K562 (cell line): ENCODE results near the gene TF. TPM values are rescaled to one million over a fixed set of nuclear protein-coding genes. Genes with fewer than 3 reads are reported as not detected.

Source experiments
- ATF3 ChIP-seq, 2 experiments: fragments of 450-650 bp in 1 of 2; sonication (generic) in 1 of 2; formaldehyde crosslinking in 1 of 2; IDR thresholded peaks in 1 of 2; conservative IDR thresholded peaks in 1 of 2; 2 replicates each; pipeline versions ENCODE4 v1.6.1 to v1.8.1; 2016 to 2023; ENCODE audit warnings: mild to moderate bottlenecking in 2 of 2, moderate library complexity in 2 of 2, inconsistent platforms in 1 of 2, missing genetic modification reagents in 1 of 2
- ATF7 ChIP-seq: fragments of 450-650 bp; IDR thresholded peaks from 2 replicates; pipeline ENCODE4 v1.7.1; 2014; ENCODE audit warnings: mild to moderate bottlenecking, moderate library complexity
- BCL6 ChIP-seq: fragments of 250-450 bp; sonication (Bioruptor Pico); IDR thresholded peaks from 2 replicates; pipeline ENCODE4 v1.4.0; 2020
- CBX5 ChIP-seq: IDR thresholded peaks from 2 replicates; pipeline ENCODE4 v1.6.1; 2014; ENCODE audit warnings: low read depth, borderline replicate concordance
- CHCHD3 ChIP-seq: fragments of 250-450 bp; sonication (Bioruptor Pico); IDR thresholded peaks from 2 replicates; pipeline ENCODE4 v2.1.2; 2022; ENCODE audit warnings: mild to moderate bottlenecking
- CXXC5 ChIP-seq: fragments of 250-450 bp; sonication (Bioruptor Pico); IDR thresholded peaks from 2 replicates; pipeline ENCODE4 v1.8.0; 2022; ENCODE audit warnings: inconsistent platforms, mild to moderate bottlenecking, moderate library complexity
- DPF2 ChIP-seq: fragments of 450-650 bp; IDR thresholded peaks from 2 replicates; pipeline ENCODE4 v1.6.1; 2016
- HMBOX1 ChIP-seq: sonication (generic); IDR thresholded peaks from 2 replicates; pipeline ENCODE4 v1.6.1; 2016
- JUN ChIP-seq, 2 experiments: sonication (generic) in 1 of 2; formaldehyde crosslinking in 1 of 2; IDR thresholded peaks; 2 replicates each; pipeline versions ENCODE4 v1.6.1 to v1.8.0; 2012 to 2022; ENCODE audit warnings: borderline replicate concordance in 2 of 2, mild to moderate bottlenecking in 2 of 2, improper control_type of control experiment in 1 of 2, low read depth in 1 of 2, low read length in 1 of 2, missing genetic modification reagents in 1 of 2
- KLF16 ChIP-seq: IDR thresholded peaks from 2 replicates; pipeline ENCODE4 v1.6.1; 2016; ENCODE audit warnings: antibody characterized with exemption
- MBD2 ChIP-seq: sonication (generic); IDR thresholded peaks from 2 replicates; pipeline ENCODE4 v1.6.1; 2016; ENCODE audit warnings: low read depth, borderline replicate concordance
- MECOM ChIP-seq: fragments of 250-450 bp; sonication (Bioruptor Pico); IDR thresholded peaks from 2 replicates; pipeline ENCODE4 v1.8.0; 2022; ENCODE audit warnings: inconsistent platforms
- NR2C1 ChIP-seq, 2 experiments: fragments of 450-650 bp; IDR thresholded peaks; 2 replicates each; pipeline ENCODE4 v1.6.1; 2017; ENCODE audit warnings: mild to moderate bottlenecking in 2 of 2, antibody characterized with exemption in 1 of 2, inconsistent platforms in 1 of 2, missing compliant biosample characterization in 1 of 2, missing genetic modification characterization in 1 of 2
- NR2C2 ChIP-seq, 2 experiments: fragments of 200-800 bp in 1 of 2; sonication (Bioruptor generic) in 1 of 2; sonication (generic) in 1 of 2; formaldehyde crosslinking in 1 of 2; IDR thresholded peaks; 2 replicates each; pipeline versions ENCODE4 v1.6.1 to v1.8.0; 2016 to 2022; ENCODE audit warnings: mild to moderate bottlenecking in 1 of 2, missing compliant biosample characterization in 1 of 2, missing genetic modification characterization in 1 of 2, missing genetic modification reagents in 1 of 2
- PHF21A ChIP-seq: fragments of 450-650 bp; IDR thresholded peaks from 2 replicates; pipeline ENCODE4 v1.6.1; 2017; ENCODE audit warnings: low read depth, borderline replicate concordance
- POLR2A ChIP-seq: fragments of 450-650 bp; conservative IDR thresholded peaks from 2 replicates; pipeline ENCODE4 v1.6.1; 2016
- POLR2AphosphoS5 ChIP-seq: IDR thresholded peaks from 2 replicates; pipeline ENCODE4 v1.6.1; 2011; ENCODE audit warnings: mild to moderate bottlenecking, low read depth, low read length, moderate library complexity; ENCODE audit not compliant: control insufficient read depth, insufficient read depth
- RNF2 ChIP-seq: sonication (generic); IDR thresholded peaks from 2 replicates; pipeline ENCODE4 v1.6.1; 2016
- SAFB ChIP-seq: fragments of 200-400 bp; formaldehyde crosslinking; IDR thresholded peaks from 2 replicates; pipeline ENCODE4 v1.6.1; 2017; ENCODE audit warnings: low read depth, low read length, borderline replicate concordance
- SMC3 ChIP-seq: conservative IDR thresholded peaks from 2 replicates; pipeline ENCODE4 v1.6.1; 2011; ENCODE audit warnings: low read depth, low read length, improper control_type of control experiment; ENCODE audit not compliant: insufficient read depth
- STAT5A ChIP-seq: IDR thresholded peaks from 2 replicates; pipeline ENCODE4 v1.6.1; 2012; ENCODE audit warnings: low read length, inconsistent platforms, borderline replicate concordance
- TBL1XR1 ChIP-seq, 2 experiments: IDR thresholded peaks; 2 replicates each; pipeline ENCODE4 v1.6.1; 2012; ENCODE audit warnings: improper control_type of control experiment in 2 of 2, low read length in 2 of 2, mild to moderate bottlenecking in 1 of 2
- THAP7 ChIP-seq: fragments of 250-450 bp; sonication (Bioruptor Pico); IDR thresholded peaks from 2 replicates; pipeline ENCODE4 v1.5.0; 2021
- WHSC1 ChIP-seq: IDR thresholded peaks from one replicate; pipeline ENCODE4 v1.6.1; 2012; ENCODE audit warnings: low read length, control low read depth, inconsistent platforms
- ZFX ChIP-seq: sonication (generic); formaldehyde crosslinking; IDR thresholded peaks from 2 replicates; pipeline ENCODE4 v1.8.0; 2022; ENCODE audit warnings: mild to moderate bottlenecking, missing genetic modification reagents, moderate library complexity
- ZNF212 ChIP-seq: fragments of 450-650 bp; formaldehyde crosslinking; IDR thresholded peaks from 2 replicates; pipeline ENCODE4 v1.4.0; 2020; ENCODE audit warnings: mild to moderate bottlenecking
- ZNF551 ChIP-seq: fragments of 250-450 bp; sonication (Bioruptor Pico); IDR thresholded peaks from 2 replicates; pipeline ENCODE4 v1.5.0; 2021; ENCODE audit warnings: mild to moderate bottlenecking, moderate library complexity
- ZNF778 ChIP-seq: fragments of 450-650 bp; formaldehyde crosslinking; IDR thresholded peaks from 2 replicates; pipeline ENCODE4 v1.4.0; 2020; ENCODE audit warnings: mild to moderate bottlenecking, moderate library complexity
- polyA plus RNA-seq, 8 experiments: library from polyadenylated mRNA; depleted of rRNA in 4 of 8; stranded (reverse) in 5 of 8; unstranded in 3 of 8; fragments of >200 nt; fragmentation: Nextera tagmentation in 2 of 8; fragmentation: Illumina TruSeq in 1 of 8; extraction: Ambion mirVana in 2 of 8; extraction: Trizol in 1 of 8; gene quantifications; 2 replicates each; pipeline versions ENCODE4 v1.2.1 to v1.2.3, GENCODE V29; 2011 to 2014; ENCODE audit warnings: inconsistent platforms in 1 of 8, missing spikeins in 1 of 8
- total RNA-seq, 7 experiments: library from RNA; depleted of rRNA in 6 of 7; stranded (reverse); fragments of >200 nt in 6 of 7; fragmentation: Illumina TruSeq in 2 of 7; extraction: Trizol in 2 of 7; gene quantifications; 2 replicates each; pipeline versions ENCODE4 v1.2.1 to v1.2.3, GENCODE V29; 2011 to 2021; ENCODE audit warnings: low replicate concordance in 1 of 7

TF gene
- total and polyA plus RNA-seq, 9 of the 15 experiments (the other 6 are each of a cell fraction or from before 2014, with no cell fraction given), result 0.09 to 9.2 (median 3.1) TPM

- TF ChIP-seq ZNF212, result no peak
- no peak for TF ChIP-seq ZFX (CRISPR knock-in tag)
- TF ChIP-seq CHCHD3, result no peak
- peak; percentile 69 for TF ChIP-seq ATF3 (IDR thresholded peaks at IDR 0.05)
- TF ChIP-seq ATF3 (CRISPR knock-in tag; conservative IDR thresholded peaks at IDR 0.05), result no peak
- TF ChIP-seq SMC3, result 0 out of 2 replicates have a peak, but pooled peaks have one; percentile 19
- TF ChIP-seq TBL1XR1 (IDR thresholded peaks at IDR 0.05; ENCODE audit: low read length in 2 of 2), result no peak
- 0 out of 2 replicates have a peak, but pooled peaks have one; percentile 21 for TF ChIP-seq POLR2AphosphoS5
- TF ChIP-seq WHSC1, result no peak
- peak; percentile 77 for TF ChIP-seq HMBOX1
- TF ChIP-seq BCL6 (CRISPR knock-in tag), result no peak
- no peak for TF ChIP-seq DPF2
- TF ChIP-seq SAFB, result no peak
- no peak for TF ChIP-seq STAT5A
- 0 out of 2 replicates have a peak, but pooled peaks have one; percentile 16 for TF ChIP-seq NR2C2 (CRISPR knock-in tag; IDR thresholded peaks at IDR 0.05)
- TF ChIP-seq NR2C2 (tag; IDR thresholded peaks at IDR 0.05), result peak; percentile 78
- TF ChIP-seq KLF16, result no peak
- no peak for TF ChIP-seq CXXC5 (CRISPR knock-in tag)
- TF ChIP-seq RNF2, result no peak
- peak; percentile 32; the same call in 1 of the 2 replicates for TF ChIP-seq NR2C1 (IDR thresholded peaks at IDR 0.05)
- TF ChIP-seq NR2C1 (tag; IDR thresholded peaks at IDR 0.05), result peak; percentile 76
- TF ChIP-seq MECOM (CRISPR knock-in tag), result no peak
- TF ChIP-seq JUN (IDR thresholded peaks at IDR 0.05; ENCODE audit: borderline replicate concordance, low read depth, low read length), result peak; percentile 68
- TF ChIP-seq JUN (CRISPR knock-in tag; IDR thresholded peaks at IDR 0.05; ENCODE audit: borderline replicate concordance), result no peak
- TF ChIP-seq ZNF778 (CRISPR knock-in tag), result no peak
- TF ChIP-seq MBD2, result no peak
- TF ChIP-seq ATF7, result peak; percentile 86
- TF ChIP-seq POLR2A, result 0 out of 2 replicates have a peak, but pooled peaks have one; percentile 31
- TF ChIP-seq THAP7 (CRISPR knock-in tag), result no peak
- no peak for TF ChIP-seq PHF21A
- no peak for TF ChIP-seq CBX5
- TF ChIP-seq ZNF551 (CRISPR knock-in tag), result no peak
Measured at GRCh38 chr3:133821767-133822638, 75.8 kb downstream of the TF start (continued).
